22Rv1 (cell line): ENCODE data around the gene SS18L1.

ENCODE experiments used
- ZFX ChIP-seq: fragments of 450-650 bp; IDR thresholded peaks from 2 replicates; pipeline ENCODE4 v1.6.1; 2017; ENCODE audit warnings: antibody characterized with exemption, borderline replicate concordance
- TF ChIP-seq, protein P1 (sequence below): fragments of 450-650 bp; IDR thresholded peaks from 2 replicates; pipeline ENCODE4 v1.5.1; 2017; ENCODE audit warnings: mild to moderate bottlenecking

DNA sequence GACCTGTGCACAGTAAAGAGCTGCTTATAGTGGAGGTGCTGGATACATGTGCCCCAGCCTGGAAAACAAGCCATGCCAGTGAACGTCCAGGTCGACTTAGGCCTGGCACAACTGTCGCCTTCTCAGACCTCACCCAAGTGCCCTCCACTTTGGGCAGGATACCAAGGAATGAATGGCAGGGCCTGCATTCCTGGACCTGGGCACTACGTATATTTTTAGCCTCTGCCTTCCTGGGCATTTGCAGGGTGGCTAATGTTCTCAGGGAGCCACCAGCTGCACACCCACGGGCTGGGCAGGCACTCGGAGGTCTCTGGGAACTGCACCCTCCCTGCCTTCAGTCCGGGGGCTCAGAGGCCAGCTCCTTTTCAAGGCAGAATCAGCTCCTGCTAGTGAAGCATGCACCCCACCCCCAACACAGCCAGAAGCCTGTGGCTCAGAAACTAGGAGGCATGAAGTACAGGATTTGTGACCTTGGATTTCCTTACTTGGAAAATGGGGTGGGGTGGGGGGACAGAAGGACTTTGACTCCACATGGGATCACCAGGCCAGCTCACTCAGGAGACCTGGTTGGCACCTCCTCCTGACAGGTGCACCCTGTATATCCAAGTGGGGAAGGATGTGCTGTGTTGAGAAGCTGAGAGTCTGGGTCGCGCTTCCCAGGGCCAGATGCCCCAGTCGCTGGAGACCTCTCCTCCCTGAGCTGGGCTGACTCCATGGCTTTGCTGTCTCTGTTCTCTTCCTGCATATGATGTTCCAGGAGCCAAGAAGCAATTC is 23.8 kb upstream of the SS18L1 start:
- TF ChIP-seq, protein P1, sequence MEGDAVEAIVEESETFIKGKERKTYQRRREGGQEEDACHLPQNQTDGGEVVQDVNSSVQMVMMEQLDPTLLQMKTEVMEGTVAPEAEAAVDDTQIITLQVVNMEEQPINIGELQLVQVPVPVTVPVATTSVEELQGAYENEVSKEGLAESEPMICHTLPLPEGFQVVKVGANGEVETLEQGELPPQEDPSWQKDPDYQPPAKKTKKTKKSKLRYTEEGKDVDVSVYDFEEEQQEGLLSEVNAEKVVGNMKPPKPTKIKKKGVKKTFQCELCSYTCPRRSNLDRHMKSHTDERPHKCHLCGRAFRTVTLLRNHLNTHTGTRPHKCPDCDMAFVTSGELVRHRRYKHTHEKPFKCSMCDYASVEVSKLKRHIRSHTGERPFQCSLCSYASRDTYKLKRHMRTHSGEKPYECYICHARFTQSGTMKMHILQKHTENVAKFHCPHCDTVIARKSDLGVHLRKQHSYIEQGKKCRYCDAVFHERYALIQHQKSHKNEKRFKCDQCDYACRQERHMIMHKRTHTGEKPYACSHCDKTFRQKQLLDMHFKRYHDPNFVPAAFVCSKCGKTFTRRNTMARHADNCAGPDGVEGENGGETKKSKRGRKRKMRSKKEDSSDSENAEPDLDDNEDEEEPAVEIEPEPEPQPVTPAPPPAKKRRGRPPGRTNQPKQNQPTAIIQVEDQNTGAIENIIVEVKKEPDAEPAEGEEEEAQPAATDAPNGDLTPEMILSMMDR: no peak
- TF ChIP-seq ZFX: no peak
